Activated CD4-positive, alpha-beta T cell treated with anti-CD3 and anti-CD28 coated beads, Interleukin-2, amount 50 U/mL, for 24 hours (primary cell): ENCODE measurements around the gene OR1E1.
"Not testable (repeated sequence)": the region's sequence is repeated elsewhere in the genome, so short reads cannot be mapped to it uniquely, and the experiment has no call there.

Experiments
- DNase-seq, 2 donors: peaks; one replicate each; pipeline ENCODE4 v3.0.0-alpha.2; 2020; ENCODE audit warnings: low read depth in 1 of 2, low spot score in 1 of 2

OR1E1 gene

GRCh38 chr17:3398310-3398709, at the start of gene OR1E1:
OR1E1 (minus strand) TSS chr17:3398410; CDS start chr17:3398410, 0 bp downstream.
- DNase-seq = no peak

DNA sequence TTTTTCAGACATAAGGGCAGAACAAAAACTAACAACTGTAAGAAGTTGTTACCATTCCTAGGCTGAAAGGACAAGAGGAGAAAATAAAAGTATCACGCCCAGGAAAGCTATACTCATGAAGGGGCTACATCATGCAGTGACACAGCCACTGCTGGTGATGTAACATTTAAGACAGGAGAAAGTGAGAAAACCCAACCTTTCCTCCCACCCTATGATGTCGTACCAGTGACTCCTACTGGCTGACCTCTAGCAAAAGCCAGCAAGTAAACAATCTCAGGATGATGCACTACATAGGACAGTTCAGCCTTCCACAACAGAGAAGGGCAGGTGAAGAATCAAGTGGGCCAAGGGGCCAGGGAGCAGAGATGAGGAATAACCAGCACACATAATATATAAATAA, 49.4 kb upstream of the OR1E1 start:
- no peak for DNase-seq

DNA sequence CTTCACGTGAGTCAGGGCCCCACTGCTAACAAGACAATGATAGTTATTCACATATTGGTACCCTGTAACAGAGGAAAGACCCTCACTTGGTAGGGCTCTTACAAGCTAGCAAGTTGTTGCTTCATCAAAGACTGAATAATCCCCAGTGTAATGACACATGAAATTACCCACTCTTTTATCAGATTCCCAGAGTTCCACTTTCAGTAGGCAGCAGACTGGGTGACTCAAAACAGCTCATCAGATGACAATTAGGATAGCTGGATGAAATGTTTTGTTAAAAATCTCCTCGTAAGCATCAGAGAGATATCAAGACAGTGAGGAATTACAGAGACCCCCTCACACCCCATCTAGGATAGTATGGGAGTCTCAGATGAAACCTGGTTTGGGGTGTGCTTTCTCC, 42.2 kb upstream of the OR1E1 start:
- DNase-seq = no peak

GRCh38 chr17:3438368-3438767, 40.2 kb upstream of the OR1E1 start:
- no peak for DNase-seq

- no peak for DNase-seq
Observed at GRCh38 chr17:3433741-3434140, 35.5 kb upstream of the OR1E1 start, which contains the start of gene OR1E2. OR1E2 (minus strand) TSS chr17:3433841; CDS start chr17:3433841, 0 bp downstream.

DNA sequence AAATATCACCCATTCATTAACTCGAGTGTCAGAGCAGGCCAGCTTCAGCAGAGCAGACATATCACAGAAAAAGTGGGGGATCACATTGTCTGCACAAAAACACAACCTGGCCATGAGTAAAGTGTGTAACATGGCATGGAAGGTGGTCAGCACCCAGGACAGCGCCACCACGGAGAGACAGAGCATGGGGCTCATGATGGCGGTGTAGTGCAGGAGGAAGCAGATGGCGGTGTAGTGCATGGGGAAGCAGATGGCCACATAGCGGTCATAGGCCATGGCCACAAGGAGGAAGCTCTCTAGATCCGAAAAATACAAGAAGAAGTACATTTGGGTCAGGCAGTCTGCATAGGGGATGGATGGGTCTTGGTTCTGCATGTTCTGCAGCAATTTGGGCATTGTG, 35.0 kb upstream of the OR1E1 start:
- DNase-seq = not testable (repeated sequence)

DNA sequence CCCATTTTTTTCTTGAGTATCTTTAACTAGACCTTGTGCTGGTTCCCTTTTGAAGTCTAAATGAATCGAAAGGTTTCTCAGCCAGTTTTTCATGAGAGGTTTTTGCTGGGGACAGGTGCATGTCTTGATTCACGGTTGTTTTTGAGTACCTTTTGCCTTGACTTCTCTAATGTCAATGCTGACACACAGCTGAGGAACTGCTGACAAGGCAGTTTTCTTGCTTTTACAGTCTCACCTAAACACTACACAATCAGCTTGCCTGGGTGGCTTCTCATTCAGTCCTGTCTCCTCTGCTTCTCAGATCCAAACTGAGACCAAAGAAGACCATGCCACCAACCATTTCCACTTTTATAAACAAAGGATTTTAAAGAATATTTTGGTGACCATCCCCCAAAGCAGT, 20.0 kb upstream of the OR1E1 start:
- DNase-seq = no peak

DNA sequence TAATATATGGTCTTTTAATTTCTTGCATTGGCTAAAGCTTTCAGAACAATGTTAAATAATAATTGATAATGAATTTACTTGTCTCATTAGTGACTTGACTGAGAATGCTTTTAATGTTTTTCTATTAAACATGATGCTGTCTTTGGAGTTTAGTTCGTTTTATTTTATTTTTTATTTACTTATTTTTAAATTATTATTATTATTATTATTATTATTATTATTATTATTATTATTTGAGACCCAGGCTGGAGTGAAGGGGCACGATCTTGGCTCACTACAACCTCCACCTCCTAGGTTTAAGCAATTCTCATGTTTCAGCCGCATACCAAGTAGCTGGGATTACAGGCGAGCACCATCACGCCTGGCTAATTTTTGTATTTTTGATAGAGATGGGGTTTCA, 17.4 kb upstream of the OR1E1 start:
- DNase-seq = no peak

GRCh38 chr17:3412216-3412615, 14.0 kb upstream of the OR1E1 start:
- not testable (repeated sequence) for DNase-seq

- DNase-seq = no peak
Observed at GRCh38 chr17:3411070-3411469, 12.9 kb upstream of the OR1E1 start, which contains the start of gene OR3A3. OR3A3 (plus strand) TSS chr17:3411370.

DNA sequence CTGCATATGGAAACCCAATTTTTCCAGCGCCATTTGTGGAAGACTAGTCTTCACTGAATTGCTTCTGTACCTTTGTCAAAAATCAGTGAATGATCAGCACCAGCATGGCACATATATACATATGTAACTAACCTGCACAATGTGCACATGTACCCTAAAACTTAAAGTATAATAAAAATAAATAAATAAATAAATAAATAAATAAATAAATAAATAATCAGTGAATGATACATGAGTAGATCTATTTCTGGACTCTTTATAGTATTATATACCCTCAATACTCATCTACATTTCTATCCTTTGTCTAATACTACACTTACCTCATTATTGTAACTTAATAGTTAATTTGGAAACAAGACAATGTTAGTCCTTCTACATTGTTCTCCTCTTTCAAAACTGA, 5.6 kb upstream of the OR1E1 start:
- DNase-seq = not testable (repeated sequence)

GRCh38 chr17:3401786-3402185, 3.6 kb upstream of the OR1E1 start:
- no peak for DNase-seq

DNA sequence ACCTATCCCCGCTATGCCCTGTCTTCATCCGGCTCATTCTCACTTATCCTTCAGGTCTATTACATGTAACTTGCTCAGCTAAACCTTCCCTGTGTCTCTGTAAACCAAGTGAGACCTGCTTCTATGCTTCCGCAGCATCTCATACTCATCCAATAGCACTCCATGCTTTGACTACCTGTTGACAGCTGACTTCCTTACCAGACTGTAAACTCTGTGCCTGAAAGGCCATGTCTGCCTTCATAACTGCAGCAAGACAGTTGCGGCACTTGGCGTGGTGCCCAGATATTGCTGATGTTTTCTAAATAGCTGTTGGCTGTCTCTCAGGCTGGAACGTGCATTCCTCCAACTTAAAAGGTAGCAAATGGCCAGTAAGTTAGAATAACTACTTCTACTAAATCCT, 1.8 kb upstream of the OR1E1 start:
- no peak for DNase-seq

DNA sequence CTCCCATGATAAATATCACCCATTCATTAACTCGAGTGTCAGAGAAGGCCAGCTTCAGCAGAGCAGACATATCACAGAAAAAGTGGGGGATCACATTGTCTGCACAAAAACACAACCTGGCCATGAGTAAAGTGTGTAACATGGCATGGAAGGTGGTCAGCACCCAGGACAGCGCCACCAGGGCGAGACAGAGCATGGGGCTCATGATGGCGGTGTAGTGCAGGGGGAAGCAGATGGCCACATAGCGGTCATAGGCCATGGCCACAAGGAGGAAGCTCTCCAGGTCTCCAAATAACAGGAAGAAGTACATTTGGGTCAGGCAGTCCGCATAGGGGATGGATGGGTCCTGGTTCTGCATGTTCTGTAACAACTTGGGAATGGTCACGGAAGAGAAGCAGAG, 409 bp downstream of the OR1E1 start:
- not testable (repeated sequence) for DNase-seq

DNA sequence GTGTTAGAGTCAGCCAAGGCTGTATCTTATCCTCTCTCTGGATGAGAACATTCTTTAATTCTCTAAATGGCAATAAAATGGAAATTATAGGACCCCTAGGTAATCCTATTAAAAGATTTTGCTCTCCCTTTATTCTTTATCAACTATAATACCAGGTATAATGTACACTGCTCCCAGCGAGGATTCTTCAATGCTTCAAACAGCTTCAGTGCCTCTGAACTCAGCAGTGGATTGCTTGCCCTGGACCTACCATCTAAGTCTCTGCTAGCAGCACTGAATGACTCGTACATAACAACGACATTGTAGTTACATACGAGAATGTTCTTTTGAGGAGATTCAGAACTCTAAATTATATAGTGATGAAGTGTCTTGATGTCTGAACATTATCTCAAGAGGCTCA, 8.4 kb downstream of the OR1E1 start:
- no peak for DNase-seq

DNA sequence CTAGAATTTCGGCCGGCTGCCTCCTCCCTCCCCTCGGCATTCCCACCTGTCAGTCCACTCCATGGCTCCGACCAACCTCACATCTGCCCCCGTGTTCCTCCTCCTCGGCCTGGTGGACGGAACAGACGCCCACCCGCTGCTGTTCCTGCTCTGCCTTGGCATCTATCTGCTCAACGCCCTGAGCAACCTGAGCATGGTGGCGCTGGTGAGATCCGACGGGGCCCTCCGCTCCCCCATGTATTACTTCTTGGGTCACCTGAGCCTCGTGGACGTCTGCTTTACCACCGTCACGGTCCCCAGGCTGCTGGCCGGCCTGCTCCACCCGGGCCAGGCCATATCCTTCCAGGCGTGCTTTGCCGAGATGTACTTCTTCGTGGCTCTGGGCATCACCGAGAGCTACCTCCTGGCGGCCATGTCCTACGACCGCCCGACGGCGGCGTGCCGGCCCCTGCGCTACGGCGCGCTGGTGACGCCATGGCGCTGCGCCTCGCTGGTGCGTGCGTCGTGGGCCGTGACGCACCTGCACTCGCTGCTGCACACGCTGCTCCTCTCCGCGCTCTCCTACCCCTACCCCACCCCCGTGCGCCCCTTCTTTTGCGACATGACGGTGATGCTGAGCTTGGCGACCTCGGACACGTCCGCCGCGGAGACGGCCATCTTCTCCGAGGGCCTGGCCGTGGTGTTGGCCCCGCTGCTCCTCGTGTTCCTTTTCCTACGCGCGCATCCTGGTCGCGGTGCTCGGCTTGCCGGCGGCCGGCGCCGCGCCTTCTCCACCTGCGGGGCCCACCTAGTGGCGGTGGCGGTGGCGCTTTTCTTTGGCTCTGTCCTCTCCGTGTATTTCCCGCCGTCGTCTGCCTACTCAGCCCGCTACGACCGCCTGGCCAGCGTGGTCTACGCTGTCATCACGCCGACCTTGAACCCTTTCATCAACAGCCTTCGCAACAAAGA, 12.1 kb downstream of the OR1E1 start, which contains the start of gene OR3A2:
TSS of gene OR3A2 (minus strand) at position 440 of the 948 bp plus-strand sequence.
- peak in 1 of 2 donors; percentile 20 for DNase-seq

DNA sequence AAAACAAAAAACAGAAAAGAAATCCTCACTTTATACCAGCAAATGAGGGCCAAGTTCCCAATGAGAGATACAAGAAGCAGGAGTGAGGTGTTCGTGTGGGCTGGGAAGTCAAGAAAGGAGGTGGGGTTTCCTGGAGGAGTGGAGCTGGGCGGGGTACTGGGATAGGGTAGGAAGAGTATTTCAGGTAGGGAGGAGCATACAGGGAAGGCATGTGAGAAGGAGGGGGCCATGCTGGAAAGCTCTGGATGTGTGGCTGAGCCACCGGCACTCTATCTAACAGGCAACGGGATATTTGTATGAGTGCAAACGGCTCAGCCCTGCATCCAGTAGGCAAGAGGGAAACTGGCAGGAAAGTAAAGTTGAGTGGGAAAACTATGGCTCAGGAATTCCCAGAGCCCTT, 16.3 kb downstream of the OR1E1 start:
- no peak for DNase-seq

DNA sequence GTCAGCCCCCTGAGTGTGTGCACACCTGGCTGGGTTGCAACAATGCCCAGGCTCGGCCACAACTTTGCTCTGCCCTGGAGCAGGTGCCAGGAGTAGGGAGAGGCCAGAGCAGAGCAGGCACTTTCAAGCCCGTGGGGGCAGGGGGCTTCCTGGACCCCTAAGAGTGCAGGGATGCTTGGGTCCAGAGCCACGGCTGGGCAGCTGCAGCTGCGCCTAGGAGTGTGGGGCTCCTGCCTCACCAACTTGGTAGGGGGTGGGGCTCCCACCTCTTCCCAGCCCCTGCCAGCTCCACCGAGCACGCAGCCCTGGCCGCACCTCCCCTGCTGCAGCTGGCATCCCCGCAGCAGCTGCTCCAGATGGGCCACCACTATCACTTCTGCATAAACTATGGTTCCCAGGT, 19.9 kb downstream of the OR1E1 start:
- no peak for DNase-seq

GRCh38 chr17:3371167-3371566, 27.0 kb downstream of the OR1E1 start:
- not testable (repeated sequence) for DNase-seq
